ENCODE measurements around the gene EDIL3.

DNA sequence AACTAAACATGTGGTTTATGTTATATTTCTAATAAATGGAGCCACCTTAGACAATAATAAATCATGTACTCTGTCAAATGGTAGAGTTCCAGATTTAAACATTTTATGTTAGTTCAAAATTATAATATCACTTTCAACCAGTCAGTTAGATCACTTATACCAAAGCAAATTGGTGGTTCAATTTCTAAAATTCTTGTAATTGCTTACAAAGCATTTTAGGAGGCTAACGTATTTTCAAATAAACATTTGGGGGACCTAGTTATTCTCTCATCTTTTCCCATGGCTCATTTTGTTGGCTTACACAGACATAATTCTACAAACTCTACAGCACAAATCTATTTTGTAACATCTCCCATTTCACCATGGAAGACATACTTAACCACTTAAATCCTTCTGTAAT, 39.9 kb downstream of the EDIL3 start:
- TF ChIP-seq CTCF (conservative IDR thresholded peaks at IDR 0.05; ENCODE audit: low read length) (no peak), EZH2phosphoT487 (IDR thresholded peaks at IDR 0.05; ENCODE audit: borderline replicate concordance, low read depth, low read length) (no peak)
